Keratinocyte (primary cell): ENCODE data around the gene CCDC83. TPM values are rescaled to one million over a fixed set of nuclear protein-coding genes. Genes with fewer than 3 reads are reported as not detected.

Experiments
- DNase-seq: peaks from one replicate; pipeline ENCODE4 v3.0.0-alpha.2; 2011; ENCODE audit warnings: low read depth, missing footprints, low spot score
- FAIRE-seq: peaks from 2 replicates; lab custom pipeline; 2011; peaks lifted over from hg19 to GRCh38; lab: Jason Lieb, UNC
- H2AFZ ChIP-seq: 2 replicates; pipeline ENCODE4 v1.6.0; 2012; ENCODE audit warnings: low read length, control low read depth, inconsistent platforms; ENCODE audit not compliant: control insufficient read depth
- H3K27ac ChIP-seq: 2 replicates; pipeline ENCODE4 v1.5.1; 2011; ENCODE audit warnings: low read length; ENCODE audit not compliant: control insufficient read depth, insufficient read depth
- H3K27me3 ChIP-seq: 3 replicates; pipeline ENCODE4 v1.6.0; 2011; ENCODE audit warnings: low read length; ENCODE audit not compliant: control insufficient read depth, insufficient read depth; ENCODE audit errors: extremely low read depth
- H3K36me3 ChIP-seq, 2 experiments: 2 replicates in 1 of 2; 3 replicates in 1 of 2; pipeline ENCODE4 v1.5.1; 2011; ENCODE audit warnings: low read length in 2 of 2, mild to moderate bottlenecking in 1 of 2; ENCODE audit not compliant: control insufficient read depth in 2 of 2, insufficient read depth in 2 of 2; ENCODE audit errors: extremely low read depth in 1 of 2
- H3K4me1 ChIP-seq: 3 replicates; pipeline ENCODE4 v1.5.1; 2011; ENCODE audit warnings: low read length; ENCODE audit not compliant: control insufficient read depth, insufficient read depth; ENCODE audit errors: extremely low read depth
- H3K4me2 ChIP-seq: 3 replicates; pipeline ENCODE4 v1.6.0; 2011; ENCODE audit warnings: low read depth, low read length; ENCODE audit not compliant: control insufficient read depth, insufficient read depth; ENCODE audit errors: extremely low read depth
- H3K4me3 ChIP-seq, 3 experiments: fragments of 200-600 bp in 1 of 3; sonication (generic) in 1 of 3; 2 replicates in 2 of 3; 3 replicates in 1 of 3; pipeline ENCODE4 v1.5.1; 2011 to 2016; ENCODE audit warnings: low read length in 3 of 3, mild to moderate bottlenecking in 3 of 3, control low read depth in 2 of 3, inconsistent platforms in 1 of 3, low read depth in 1 of 3, mixed read lengths in 1 of 3, mixed run types in 1 of 3, moderate library complexity in 1 of 3; ENCODE audit not compliant: control insufficient read depth in 2 of 3, insufficient read depth in 2 of 3; ENCODE audit errors: extremely low read depth in 1 of 3
- H3K79me2 ChIP-seq: 2 replicates; pipeline ENCODE4 v1.6.0; 2012; ENCODE audit warnings: low read length; ENCODE audit not compliant: control insufficient read depth, insufficient read depth
- H3K9ac ChIP-seq: 3 replicates; pipeline ENCODE4 v1.6.0; 2011; ENCODE audit warnings: low read length; ENCODE audit not compliant: control insufficient read depth, insufficient read depth; ENCODE audit errors: extremely low read depth
- H3K9me1 ChIP-seq: 3 replicates; pipeline ENCODE4 v1.6.0; 2011; ENCODE audit warnings: low read length; ENCODE audit not compliant: control insufficient read depth, insufficient read depth; ENCODE audit errors: extremely low read depth
- H3K9me3 ChIP-seq: 2 replicates; pipeline ENCODE4 v1.5.1; 2012; ENCODE audit warnings: low read depth, low read length; ENCODE audit not compliant: control insufficient read depth
- H4K20me1 ChIP-seq: 3 replicates; pipeline ENCODE4 v1.6.0; 2011; ENCODE audit warnings: low read length; ENCODE audit not compliant: control insufficient read depth, insufficient read depth; ENCODE audit errors: extremely low read depth
- CTCF ChIP-seq, 3 experiments: IDR thresholded peaks in 1 of 3; conservative IDR thresholded peaks in 1 of 3; optimal IDR thresholded peaks in 1 of 3; 2 replicates in 2 of 3; 3 replicates in 1 of 3; pipeline versions ENCODE3 to v1.5.1; 2011; ENCODE audit warnings: low read length in 3 of 3, mild to moderate bottlenecking in 3 of 3, moderate library complexity in 2 of 3, control low read depth in 1 of 3, inconsistent platforms in 1 of 3; ENCODE audit not compliant: insufficient read depth in 2 of 3; ENCODE audit errors: extremely low read depth in 1 of 3
- EZH2 ChIP-seq: IDR thresholded peaks from one replicate; pipeline ENCODE4 v1.6.1; 2012; ENCODE audit warnings: inconsistent platforms, mild to moderate bottlenecking, low read length, moderate library complexity
- dilution Hi-C: fragments of 300-500 bp; cut with MboI; formaldehyde crosslinking; loops from one replicate; pipeline ENCODE4 v1.7.0; 2020; ENCODE audit warnings: low sequenced_read_pairs; ENCODE audit not compliant: extremely low pct_ligation_motif_present
- polyA plus RNA-seq, 5 experiments: library from polyadenylated mRNA; depleted of rRNA in 3 of 5; stranded (reverse) in 3 of 5; stranded (forward) in 1 of 5; unstranded in 1 of 5; fragments of >200 nt; gene quantifications; 1 replicate in 1 of 5; 2 replicates in 3 of 5; 3 replicates in 1 of 5; pipeline versions ENCODE4 v1.2.1 to v1.2.3, GENCODE V29; 2011 to 2012; ENCODE audit warnings: missing spikeins in 2 of 5, low read depth in 1 of 5, low replicate concordance in 1 of 5

Gene CCDC83
- polyA plus RNA-seq, 1 donor (not counting 4 experiments of a cell fraction or from before 2014, with no cell fraction given): not detected

- Histone ChIP-seq H3K9me1 (no peaks in the 10 kb centered on the region), H3K4me1 (no peaks in the 10 kb centered on the region), H3K79me2 (no peaks in the 10 kb centered on the region), H3K9ac (no peak overlapping the region), H3K27me3 (no peaks in the 10 kb centered on the region), H3K4me2 (no peak overlapping the region), H3K27ac (no peak overlapping the region), H3K9me3 (no peaks in the 10 kb centered on the region), H3K36me3 (no peaks in the 10 kb centered on the region), H3K4me3 (no peak overlapping the region), H4K20me1 (no peaks in the 10 kb centered on the region), H2AFZ (no peak overlapping the region)
- DNase-seq (no peak), FAIRE-seq (no peak)
- no peak for TF ChIP-seq EZH2
- no peak for TF ChIP-seq CTCF (optimal IDR thresholded peaks at IDR 0.05 in 1 of 3, IDR thresholded peaks at IDR 0.05 in 1 of 3, conservative IDR thresholded peaks at IDR 0.05 in 1 of 3; ENCODE audit: extremely low read depth in 1 of 3, insufficient read depth in 2 of 3, low read length in 3 of 3)
- dilution Hi-C loops: no loop called here
Observed at GRCh38 chr11:85898456-85898855, 43.3 kb downstream of the CCDC83 start.

GRCh38 chr11:85902353-85902752 lies 47.2 kb downstream of the CCDC83 start:
- dilution Hi-C loops: no loop called here
- Histone ChIP-seq H3K9ac (no peak overlapping the region), H3K4me1 (no peaks in the 10 kb centered on the region), H4K20me1 (no peaks in the 10 kb centered on the region), H3K9me1 (no peaks in the 10 kb centered on the region), H3K9me3 (no peaks in the 10 kb centered on the region), H3K27me3 (no peaks in the 10 kb centered on the region), H3K27ac (no peak overlapping the region), H3K36me3 (no peaks in the 10 kb centered on the region), H3K79me2 (no peaks in the 10 kb centered on the region), H3K4me2 (no peak overlapping the region), H3K4me3 (no peak overlapping the region), H2AFZ (no peak overlapping the region)
- TF ChIP-seq EZH2: no peak
- TF ChIP-seq CTCF (optimal IDR thresholded peaks at IDR 0.05 in 1 of 3, IDR thresholded peaks at IDR 0.05 in 1 of 3, conservative IDR thresholded peaks at IDR 0.05 in 1 of 3; ENCODE audit: extremely low read depth in 1 of 3, insufficient read depth in 2 of 3, low read length in 3 of 3): no peak
- FAIRE-seq (no peak), DNase-seq (no peak)
